Stimulated activated CD4-positive, alpha-beta T cell treated with anti-CD3 and anti-CD28 coated beads, Interleukin-4, amount 100 ng/mL, for 1 hour (primary cell): ENCODE measurements around the gene ST6GALNAC1.
"Not testable (repeated sequence)": the region's sequence is repeated elsewhere in the genome, so short reads cannot be mapped to it uniquely, and the experiment has no call there.

ENCODE experiments used
- DNase-seq: peaks from one replicate; pipeline ENCODE4 v3.0.0-alpha.2; 2020

Gene ST6GALNAC1

DNA sequence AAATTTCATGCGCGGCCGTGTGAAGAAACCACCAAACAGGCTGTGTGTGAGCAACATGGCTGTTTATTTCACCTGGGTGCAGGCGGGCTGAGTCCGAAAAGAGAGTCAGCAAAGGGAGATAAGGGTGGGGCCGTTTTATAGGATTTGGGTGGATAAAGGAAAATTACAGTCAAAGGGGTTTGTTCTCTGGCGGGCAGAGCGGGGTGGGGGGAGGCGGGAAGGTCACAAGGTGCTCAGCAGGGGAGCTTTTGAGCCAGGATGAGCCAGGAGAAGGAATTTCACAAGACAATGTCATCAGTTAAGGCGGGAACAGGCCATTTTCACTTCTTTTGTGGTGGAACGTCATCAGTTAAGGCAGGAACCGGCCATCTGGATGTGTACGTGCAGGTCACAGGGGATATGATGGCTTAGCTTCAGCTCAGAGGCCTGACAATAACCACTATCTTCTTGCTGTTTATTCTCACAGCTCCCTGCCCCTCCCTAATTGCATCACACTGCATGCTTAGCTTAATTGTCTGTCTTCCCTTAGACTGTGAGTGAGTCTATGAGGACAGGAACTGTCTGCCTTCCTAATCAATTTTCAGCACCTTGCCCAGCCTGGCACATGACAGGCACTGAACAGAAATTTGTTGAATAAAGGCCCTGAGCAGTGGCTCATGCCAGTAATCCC, 32.3 kb downstream of the ST6GALNAC1 start:
- DNase-seq, result not testable (repeated sequence)

DNA sequence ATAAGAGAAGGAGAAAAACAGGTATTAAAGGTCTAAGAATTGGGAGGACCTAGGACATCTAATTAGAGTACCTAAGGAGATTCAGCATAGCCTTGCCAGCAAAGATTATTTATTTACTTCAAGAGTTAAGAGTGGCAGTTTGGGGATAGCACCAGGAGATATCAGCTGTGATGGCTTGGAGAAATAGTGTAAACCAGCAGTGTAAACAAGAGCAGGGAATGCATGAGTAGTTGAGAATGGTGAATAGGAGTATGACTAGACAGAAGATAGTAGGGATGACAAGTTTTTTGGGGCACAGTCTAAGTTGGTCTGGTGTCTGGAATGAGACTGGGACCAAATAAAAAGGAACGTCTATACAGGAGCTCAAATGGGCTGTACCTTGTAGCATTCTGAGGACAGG, 36.9 kb downstream of the ST6GALNAC1 start:
- DNase-seq, result not testable (repeated sequence)

DNA sequence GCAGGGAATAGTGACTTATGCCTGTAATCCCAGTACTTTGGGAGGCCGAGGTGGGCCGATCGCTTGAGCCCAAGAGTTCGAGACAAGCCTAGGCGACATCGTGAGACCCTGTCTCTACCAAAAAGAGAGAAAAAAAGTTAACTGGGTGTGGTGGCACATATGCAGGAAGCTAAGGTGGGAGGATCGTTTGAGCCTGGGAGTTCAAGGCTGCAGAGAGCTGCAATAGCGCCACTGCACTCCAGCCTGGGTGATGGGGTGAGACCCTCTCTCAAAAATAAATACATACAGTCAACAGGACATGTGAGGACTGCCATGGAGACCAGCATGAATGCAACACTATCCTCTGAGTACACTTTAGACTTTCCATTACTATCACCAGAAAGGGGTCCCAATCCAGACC, 42.5 kb downstream of the ST6GALNAC1 start:
- DNase-seq, result no peak

DNA sequence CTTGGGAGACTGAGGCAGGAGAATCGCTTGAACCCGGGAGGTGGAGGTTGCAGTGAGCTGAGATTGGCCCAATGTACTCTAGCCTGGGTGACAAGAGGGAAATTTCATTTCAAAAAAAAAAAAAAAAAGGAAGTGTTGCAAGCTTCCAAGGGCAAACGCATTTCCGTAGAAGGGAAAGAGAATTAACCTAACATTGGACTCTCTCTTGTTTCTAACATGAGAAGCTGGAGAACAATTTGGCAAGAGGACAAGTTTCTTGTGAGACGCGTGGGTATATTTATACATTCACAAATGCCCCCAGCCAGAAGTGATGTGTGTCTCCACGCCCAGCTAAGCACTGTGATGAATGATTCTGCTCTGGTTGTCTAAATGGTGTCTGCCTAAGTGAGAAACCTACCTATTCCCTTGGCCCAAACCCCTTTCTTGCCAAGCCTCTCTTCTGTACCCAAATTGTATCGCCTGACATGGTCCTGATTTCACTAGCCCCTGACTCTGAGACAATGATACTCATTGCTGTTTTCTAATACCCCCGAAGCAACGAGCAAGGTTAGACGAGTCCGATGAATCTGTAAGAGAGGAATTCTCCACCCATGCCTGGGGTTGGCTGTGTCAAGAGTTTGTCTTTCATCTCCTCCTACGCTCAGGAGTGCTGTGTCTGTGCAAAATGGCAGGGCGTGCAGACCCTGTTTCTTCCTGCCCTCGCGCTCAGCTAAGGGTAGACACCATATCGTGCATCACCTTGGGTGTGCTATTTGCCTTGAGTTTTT, 43.7 kb downstream of the ST6GALNAC1 start:
- DNase-seq, result no peak

DNA sequence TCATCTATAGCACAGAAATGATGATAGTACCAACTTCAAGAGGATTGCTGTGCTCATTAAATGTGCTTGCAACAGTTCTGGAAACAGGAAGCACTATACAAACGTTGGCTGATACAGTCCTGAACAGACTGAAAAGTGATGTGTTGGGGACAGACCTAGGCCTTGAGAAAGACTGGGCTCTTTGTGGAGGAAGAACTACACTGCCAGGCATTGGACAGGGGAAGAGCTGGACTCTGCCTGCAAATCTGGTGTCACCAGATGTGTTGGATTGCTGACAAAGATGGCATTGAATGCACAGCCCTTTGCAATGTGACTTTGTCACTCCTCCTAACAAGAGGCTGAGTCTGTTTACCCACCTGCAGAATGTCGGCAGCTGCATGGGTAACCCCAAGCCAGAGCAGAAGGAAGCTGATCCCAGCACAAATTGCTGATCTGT, 45.5 kb downstream of the ST6GALNAC1 start:
- no peak for DNase-seq

DNA sequence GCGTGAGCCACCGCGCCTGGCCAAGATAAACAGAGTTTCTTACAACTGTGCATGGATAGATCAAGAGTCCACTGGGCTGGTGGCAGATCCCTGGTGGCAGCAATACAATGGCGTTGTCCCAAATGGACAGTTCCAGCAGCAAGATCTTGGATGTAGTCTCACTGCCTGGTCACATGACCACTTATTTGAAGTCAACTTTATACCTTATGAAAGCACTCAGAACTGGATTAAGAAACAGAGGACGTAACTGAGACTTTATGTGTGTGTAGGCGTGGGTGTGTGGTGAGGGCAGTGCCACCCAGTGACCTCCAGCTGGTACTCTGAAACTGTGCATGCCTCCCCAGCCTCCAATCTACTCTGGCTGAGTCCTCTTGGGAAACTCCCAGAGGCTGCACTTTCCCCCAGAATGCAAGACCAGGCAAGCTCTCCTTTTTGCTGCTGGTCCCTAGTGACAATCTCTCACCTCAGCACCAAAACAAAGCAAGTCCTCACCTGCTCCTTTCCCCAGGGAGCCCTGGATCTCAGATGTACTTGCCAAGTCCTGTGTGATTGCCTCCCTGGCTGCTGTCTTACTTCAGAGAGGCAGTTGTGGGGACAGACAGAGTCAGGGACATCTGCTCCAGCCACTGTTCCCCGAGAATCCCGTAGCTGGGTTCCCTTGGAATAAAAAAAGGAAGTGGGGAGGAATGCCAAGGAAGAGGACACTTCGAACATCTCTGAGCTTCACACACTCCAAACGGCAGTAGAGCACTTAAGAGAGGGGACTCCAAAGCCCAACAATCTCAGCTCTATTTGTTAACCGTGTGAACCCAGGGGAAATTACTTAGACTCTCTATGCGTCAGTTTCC, 46.2 kb downstream of the ST6GALNAC1 start:
- no peak for DNase-seq

DNA sequence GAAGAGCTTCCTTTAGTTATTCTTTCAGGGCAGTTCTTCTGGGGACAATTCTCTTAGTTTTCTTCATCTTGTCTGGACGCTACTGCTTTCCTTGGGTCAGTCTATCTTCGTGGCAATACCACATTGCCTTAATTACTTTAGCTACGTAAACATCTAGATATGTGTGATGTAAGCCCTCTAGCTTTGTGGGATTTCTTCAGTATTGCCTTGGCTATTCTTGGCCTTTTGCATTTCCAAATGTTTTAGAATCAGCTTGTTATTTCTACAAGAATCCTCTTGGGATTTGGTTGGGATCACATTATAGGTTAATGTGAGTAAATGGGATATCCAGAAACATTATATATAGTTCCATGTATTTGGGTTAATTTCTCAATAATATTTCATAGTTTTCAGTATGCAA, 48.9 kb downstream of the ST6GALNAC1 start:
- DNase-seq, result no peak

DNA sequence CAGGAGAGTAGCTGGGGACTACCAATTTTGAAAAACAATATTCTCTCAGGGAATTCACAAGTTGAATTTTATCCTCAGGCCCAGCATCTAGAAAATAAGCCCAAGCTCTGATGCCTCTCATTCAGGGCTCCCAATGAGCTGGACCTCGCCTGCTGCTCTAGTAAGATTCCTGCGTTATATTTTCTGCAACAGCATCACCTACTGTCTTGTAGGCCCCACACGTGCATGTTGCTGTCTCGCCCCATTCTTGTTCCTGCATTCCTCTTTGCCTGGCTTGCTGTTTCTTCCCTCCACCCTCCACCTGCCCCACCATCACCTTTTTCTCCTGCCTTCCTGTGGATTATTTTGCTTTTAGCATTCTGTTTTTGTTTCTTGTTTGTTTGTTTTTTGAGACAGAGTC, 49.6 kb downstream of the ST6GALNAC1 start:
- no peak for DNase-seq

DNA sequence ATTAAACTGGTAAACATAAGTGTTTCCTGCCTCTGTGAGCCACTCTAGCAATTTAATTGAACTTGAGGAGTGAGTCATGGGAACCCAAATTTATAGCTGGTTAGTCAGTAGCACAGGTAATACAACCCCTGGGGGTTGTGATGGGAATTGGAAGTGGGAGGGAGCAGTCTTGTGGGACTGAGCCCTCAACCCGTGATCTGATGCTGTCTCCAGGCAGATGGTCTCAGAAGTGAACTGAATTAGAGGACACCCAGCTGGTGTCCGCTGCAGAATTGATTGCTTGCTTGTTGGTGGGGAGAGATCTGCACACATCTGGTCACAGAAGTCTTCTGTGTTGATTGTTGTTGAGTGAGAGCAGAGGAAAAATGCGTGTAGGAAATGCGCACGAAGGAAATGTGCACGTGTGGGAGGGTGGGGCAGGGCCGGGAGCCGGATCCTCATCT, 50.2 kb downstream of the ST6GALNAC1 start:
- DNase-seq, result no peak

DNA sequence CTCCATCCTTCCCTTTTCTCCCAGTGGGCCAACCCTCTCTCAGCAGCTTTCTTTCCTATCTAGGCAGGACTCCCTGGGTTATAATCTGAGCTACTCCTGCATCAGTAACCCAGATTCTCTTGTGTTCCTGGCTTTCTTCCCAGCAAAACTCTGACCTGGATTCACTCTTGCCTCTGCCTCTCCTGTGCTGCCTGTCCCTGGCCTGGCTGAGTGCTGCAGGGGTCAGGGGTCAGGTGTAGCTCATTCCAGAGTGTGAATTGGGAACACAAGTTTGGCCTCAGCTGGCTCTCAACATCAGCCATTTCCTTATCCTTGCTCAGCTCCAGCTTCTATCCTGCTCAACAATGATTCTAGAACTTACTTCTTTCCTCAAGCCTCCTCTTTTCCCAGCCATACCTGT, 55.4 kb downstream of the ST6GALNAC1 start:
- DNase-seq, result no peak

DNA sequence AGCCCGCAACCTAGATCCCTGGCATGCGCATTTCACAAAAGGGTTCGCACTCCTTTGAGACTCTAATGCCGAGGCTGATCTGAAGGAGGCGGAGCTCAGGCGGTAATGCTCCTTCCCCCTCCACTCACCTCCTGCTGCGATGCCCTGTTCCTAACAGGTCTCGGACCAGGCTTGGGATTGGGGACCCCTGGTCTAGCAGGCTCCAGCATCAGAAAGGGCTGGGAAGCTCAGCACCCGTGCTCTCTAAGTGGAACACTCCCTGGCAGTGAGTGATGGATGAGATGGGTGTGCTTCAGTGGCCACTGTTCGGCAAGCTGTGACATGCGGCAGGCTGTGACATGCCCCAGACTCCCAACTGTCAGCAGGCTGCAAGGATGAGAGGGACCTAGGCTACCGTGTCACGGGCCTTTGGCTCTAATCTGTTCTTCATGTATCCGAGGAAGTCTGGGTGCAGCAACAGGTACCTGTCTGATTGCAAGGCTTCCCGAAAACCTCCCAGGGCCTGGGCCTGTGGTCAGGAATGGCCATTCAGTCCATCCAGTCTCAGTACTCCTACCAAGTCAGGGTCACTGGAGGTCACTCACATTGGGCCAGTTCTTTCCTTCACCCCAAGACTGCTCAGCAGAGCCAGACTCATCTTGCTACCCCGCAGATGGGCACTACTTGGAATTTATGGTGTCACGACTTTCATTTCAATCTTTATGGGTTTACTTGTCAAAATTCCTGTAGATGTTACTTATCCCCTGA, 56.6 kb downstream of the ST6GALNAC1 start:
- no peak for DNase-seq

DNA sequence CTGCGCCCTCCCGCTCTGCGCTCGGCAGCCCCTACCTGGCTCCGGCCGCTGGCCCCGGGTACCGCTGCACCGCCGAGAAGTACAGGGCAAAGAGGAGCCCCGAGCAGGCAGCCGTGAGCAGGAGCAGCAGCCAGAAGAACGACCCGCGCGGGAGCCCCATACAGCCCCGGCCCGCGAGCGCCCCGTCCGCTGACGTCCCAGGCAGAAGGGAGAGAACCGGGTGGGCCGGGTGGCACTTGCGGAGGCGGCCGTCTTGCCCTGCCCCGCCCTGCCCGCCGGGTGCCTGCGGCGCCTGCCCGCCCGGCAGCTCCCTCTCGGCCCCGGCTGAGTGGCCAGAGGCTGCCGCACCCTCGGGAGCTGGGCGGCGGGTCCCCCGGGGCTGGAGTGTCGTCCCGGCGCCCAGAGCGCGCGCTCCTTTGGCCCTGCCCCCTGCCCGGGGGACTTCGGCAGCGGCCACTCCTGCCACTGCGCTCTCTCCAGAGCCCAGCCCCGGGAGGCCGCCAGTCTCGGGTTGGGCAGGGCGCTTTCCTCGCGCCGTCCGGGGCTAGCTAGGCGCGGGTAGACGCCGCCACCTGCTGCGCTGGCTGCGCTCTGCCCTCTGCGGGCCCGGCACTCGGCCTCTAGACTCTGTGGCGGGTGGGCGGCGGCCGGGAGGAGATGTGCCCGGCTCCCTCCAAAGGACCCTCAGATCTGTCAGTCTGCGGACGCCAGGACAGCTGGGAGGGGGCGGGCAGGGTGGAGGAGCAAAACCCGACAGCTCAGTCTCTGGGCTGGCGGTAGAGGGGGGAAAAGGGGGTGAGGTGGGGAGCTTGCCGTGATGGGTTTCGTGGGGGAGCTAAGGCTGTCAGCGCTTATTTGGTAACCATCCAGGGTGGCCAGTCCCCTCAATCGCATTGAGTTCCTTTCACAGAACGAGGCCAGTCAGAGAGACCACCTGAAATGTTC, 57.6 kb downstream of the ST6GALNAC1 start, which contains the start of gene ST6GALNAC2:
TSS of gene ST6GALNAC2 (minus strand) at position 212 of the 945 bp plus-strand sequence. CDS start at position 160, 52 bp downstream.
- peak; percentile 39 for DNase-seq

DNA sequence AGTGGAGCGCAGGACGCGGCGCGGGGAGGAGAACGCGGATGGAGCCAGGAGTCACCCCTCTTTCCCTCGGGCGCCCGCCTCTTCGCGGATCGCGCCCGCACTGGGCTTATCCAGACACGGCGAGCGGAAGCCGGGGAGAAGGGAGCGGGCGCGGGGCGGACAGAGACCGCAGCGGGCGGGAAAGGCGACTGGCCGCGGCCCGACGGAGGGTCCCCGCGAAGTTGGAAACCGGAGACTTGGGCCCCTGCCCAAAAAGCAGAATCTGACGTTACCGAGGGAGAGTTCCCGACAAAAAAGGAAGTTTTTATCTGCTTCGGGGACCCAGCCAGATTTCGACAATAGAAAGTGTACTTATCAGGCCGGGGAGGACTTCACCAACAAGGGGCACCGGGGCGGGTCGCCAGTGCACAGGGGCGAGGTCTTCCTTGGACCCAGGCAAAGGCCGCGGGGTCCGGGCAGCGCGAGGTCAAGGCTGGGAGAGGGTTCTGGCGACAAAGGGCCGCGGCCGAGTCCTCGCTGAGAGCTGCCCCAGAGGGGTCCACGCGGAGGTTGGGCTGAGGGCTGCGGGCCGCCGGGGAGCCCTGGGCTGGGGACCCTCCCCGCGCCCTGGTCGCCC, 58.4 kb downstream of the ST6GALNAC1 start:
- no peak for DNase-seq

DNA sequence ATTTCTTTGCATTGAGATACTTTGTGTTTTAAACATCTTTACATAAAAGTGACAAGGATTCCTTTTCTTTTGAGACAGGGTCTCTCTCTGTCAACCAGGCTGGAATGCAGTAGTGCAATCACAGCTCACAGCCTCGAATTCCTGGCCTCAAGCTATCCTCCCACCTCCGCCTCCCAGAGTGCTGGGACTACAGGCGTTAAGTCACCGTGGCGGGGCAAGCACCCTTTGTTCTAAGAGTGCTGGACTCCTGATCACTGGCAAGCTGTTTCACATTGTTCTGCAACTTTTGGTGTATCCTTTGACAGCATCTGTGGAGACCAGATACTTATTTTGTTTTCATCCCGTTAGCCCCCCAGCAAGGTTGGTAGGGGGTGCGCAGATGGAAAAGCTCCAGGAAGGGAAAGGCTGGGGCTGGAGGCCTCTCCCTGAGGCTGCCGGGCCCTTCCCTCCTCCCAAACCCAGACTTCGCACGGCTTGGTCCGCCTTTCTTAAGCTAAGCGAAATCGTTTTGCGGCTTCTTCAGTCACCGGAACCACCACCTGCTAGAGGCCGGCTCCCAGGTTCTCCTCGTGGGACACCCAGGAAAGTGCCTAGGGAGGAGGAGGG, 59.0 kb downstream of the ST6GALNAC1 start:
- no peak for DNase-seq

DNA sequence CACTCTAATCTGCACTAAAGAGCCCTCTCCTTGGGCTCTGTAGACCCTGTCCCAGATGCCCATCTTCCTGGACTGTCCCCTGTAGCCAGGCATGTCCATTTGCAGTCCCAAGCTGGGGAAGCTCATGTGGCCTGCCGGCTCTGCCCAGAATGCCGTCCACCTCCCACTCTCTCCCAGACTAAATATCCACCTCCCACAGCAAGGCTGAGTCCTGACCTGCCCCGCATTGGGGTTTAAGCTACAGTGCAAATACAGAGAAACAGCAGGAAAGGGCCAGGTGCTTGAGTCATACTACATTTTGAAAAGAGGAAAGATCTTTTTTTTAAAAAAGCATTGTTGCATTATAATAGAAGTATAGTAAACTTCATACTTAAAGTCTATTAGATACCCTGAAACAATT, 60.9 kb downstream of the ST6GALNAC1 start:
- no peak for DNase-seq

DNA sequence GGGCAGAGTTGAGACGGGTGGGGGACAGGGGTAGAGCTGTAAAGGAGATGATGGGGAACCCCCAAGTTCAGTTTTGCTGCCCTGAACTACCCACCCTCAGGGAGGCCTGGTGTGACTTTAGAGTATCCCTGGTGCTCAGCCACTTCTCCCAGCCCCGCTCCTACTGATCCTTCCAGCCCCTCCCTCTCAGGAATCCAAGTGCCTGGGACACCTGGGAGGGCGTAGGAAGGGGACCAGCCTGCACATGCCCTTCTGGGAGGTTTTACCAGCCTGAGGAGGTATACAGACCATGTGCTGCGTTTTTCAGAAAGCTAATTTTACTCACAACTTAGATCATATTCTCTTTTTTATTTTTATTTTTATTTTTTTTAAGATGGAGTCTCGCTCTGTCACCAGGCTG, 62.0 kb downstream of the ST6GALNAC1 start:
- no peak for DNase-seq

DNA sequence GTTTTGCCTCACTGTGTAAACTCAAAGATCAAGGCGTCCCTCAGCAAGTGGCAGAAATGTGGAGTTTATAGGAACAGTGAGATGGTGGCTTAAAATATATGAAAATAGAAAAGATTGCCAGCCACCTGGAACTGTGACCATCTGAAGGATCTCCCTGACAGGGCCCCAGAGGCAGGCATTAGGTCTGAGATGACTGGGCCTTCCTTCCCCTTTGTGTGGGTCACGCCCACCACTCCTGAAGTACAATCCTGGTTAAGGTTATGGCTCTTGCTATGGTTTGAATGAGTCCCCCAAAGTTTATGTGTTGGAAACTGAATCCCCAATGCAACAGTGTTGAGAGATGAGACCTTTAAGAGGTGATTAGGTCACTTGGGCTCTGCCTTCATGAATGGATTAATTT, 64.3 kb downstream of the ST6GALNAC1 start:
- no peak for DNase-seq

DNA sequence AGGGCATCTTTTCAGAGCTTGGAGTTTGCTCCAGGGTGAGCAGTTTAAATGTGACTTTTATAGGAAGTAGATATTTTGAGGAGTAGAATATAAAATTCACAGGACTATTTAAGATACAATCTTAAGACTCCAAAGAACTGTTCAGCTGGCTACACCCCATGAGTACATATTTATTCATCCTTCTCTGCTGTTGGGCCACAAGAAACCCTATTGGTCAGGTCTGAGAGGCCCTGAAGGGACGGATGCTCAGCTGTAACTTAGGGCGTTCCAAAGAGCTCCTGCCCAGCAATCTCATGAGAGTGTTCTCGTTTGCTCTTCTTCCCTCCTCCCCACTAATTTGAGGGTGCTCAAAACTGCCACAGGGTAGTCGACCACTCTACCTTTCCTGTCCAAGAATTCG, 65.2 kb downstream of the ST6GALNAC1 start:
- no peak for DNase-seq

DNA sequence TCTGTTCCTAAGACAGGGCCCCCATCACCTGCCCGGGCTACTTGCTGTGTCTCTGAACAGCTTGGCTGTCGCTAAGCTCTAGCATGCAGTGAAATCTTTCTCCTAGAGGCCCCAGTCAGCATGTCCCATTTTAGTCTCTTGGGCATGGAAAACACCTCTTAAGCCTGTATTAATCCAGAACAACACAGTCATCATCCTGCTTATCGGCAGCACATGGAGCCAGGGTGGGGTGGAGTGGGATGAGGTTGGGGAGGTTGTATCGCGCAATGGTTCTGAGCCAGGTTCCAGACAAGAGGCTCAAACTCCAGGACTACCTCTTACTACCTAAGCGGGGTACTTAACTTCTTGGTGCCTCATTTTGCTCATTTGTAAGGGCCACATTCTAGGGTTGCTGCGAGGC, 65.7 kb downstream of the ST6GALNAC1 start:
- DNase-seq, result no peak

DNA sequence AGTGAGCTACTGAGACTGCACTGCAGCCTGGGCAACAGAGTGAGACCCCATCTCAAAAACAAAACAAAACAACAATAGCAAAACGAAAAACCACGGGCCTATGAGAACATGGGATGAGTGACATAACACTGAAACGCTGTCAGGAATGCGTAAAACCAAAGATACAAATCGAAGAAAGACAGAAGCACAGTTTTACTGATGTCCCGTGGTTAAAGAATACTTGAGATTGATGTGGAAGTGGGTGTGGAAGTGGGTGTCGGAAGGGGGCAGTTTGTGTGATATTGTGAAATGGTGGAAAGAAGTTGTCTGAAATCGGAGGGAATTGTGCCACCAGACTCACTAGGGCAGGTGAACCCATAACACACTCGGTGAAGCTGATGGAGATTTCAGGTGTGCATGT, 67.4 kb downstream of the ST6GALNAC1 start:
- no peak for DNase-seq

DNA sequence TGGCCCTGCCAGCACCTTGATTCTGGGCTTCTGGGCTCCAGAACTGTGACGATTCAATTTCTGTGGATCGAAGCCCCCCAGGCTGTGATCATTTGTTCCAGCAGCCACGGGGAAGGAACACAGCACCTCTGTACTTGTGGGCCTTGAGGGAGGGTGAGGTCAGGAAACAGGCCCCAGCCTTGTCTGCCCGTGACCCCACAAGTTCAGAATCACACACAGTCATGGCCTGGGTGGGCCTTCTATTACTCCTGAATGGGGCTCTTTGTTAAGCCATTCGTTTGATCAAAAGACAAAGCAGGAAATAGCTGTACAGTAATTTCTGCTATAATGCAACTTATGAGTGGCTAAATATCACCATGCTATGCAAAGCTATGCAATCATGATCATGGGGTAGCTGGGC, 68.0 kb downstream of the ST6GALNAC1 start:
- no peak for DNase-seq
